Neural progenitor cell (in vitro differentiated cells): Measurements from ENCODE around the gene ADCY1.

Experiments
- EZH2 ChIP-seq: fragments of 200-600 bp; sonication (generic); IDR thresholded peaks from 2 replicates; pipeline ENCODE4 v1.6.1; 2017; ENCODE audit warnings: antibody characterized with exemption, mild to moderate bottlenecking, moderate library complexity
- EZH2phosphoT487 ChIP-seq: fragments of 200-600 bp; sonication (generic); IDR thresholded peaks from 2 replicates; pipeline ENCODE4 v1.6.1; 2017; ENCODE audit warnings: antibody characterized with exemption
- TF ChIP-seq, protein P1 (sequence below): fragments of 200-600 bp; sonication (generic); IDR thresholded peaks from 2 replicates; pipeline ENCODE4 v1.5.1; 2017; ENCODE audit warnings: antibody characterized with exemption, mild to moderate bottlenecking

DNA sequence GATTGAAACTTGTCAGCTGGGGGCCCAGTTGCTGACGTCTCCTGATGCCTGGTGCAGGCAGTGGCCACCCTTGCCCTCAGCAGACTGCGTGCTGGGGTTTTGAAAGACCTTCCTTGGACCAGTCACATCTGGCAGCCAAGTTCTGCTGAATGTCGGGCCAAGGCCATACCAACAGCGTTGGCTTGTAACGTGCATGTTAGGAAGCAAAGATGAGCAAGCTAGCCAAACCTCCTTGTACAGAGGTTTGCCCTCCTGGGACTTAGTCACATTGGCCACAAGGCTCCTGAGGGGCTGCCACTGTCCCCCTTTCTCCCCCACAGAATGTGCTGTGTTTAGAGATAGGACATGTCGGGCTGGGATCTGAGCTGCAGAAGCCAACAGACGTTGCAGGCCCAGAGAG, 49.0 kb downstream of the ADCY1 start:
- TF ChIP-seq, protein P1, sequence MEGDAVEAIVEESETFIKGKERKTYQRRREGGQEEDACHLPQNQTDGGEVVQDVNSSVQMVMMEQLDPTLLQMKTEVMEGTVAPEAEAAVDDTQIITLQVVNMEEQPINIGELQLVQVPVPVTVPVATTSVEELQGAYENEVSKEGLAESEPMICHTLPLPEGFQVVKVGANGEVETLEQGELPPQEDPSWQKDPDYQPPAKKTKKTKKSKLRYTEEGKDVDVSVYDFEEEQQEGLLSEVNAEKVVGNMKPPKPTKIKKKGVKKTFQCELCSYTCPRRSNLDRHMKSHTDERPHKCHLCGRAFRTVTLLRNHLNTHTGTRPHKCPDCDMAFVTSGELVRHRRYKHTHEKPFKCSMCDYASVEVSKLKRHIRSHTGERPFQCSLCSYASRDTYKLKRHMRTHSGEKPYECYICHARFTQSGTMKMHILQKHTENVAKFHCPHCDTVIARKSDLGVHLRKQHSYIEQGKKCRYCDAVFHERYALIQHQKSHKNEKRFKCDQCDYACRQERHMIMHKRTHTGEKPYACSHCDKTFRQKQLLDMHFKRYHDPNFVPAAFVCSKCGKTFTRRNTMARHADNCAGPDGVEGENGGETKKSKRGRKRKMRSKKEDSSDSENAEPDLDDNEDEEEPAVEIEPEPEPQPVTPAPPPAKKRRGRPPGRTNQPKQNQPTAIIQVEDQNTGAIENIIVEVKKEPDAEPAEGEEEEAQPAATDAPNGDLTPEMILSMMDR = no peak
- TF ChIP-seq EZH2 (no peak), EZH2phosphoT487 (no peak)
